ENCODE measurements around the gene SORL1-AS1.

Gene SORL1-AS1

DNA sequence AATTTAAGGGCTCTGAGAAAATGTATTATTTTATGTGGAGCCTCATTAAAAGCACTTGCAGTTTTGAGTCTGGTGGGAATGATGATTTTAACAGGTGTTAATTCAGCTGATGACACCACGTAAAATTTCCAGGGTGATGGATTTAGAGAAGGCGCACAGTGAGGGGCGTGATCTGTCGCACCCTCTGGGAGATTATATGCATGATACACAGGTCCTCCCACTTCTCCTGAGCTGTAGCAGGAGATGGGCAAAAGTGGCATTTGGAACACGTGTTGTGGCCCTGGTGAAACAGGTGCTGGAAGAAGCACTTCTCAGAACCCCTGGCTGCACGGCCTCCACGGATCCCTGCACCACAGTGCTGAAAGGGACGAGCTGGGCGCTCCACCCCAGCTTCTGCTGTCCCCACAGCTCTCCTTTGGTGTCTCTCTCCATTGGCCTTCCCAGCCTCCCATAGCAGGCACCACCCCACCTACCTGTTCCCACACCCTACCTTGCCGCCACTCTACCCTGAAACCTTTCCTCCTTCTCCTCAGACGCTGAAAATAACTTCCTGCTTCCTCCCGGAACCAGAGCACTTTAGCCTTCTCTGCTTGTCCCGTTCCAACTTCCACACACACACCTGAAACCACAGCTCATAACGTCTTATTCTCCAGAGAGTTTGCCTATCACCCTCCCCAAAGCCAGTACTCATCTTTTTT is 7.5 kb downstream of the SORL1-AS1 start:
- no peaks in the 10 kb centered on the region for H3K9me3 ChIP-seq (ENCODE audit: control insufficient read depth in 3 of 3, low read length in 3 of 3)
- H3K4me1 ChIP-seq (ENCODE audit: control insufficient read depth in 3 of 3, insufficient read depth in 3 of 3, low read length in 3 of 3) = peaks cover 0 to 3% (median 0%) of the 10 kb centered on the region in 3 donors
- H3K4me3 ChIP-seq (ENCODE audit: low read length in 3 of 3) = no peak overlapping the region
- H3K36me3 ChIP-seq (ENCODE audit: control insufficient read depth in 3 of 3, insufficient read depth in 3 of 3, low read length in 3 of 3) = no peaks in the 10 kb centered on the region
- peaks cover 0 to 4% (median 4%) of the 10 kb centered on the region in 3 donors for H3K27me3 ChIP-seq (ENCODE audit: control insufficient read depth in 3 of 3, insufficient read depth in 3 of 3, low read length in 3 of 3)
- H3K27ac ChIP-seq (ENCODE audit: low read depth, low read length) = no peak overlapping the region
- H3K9ac ChIP-seq (ENCODE audit: low read depth in 1 of 3, low read length in 3 of 3) = no peak overlapping the region

DNA sequence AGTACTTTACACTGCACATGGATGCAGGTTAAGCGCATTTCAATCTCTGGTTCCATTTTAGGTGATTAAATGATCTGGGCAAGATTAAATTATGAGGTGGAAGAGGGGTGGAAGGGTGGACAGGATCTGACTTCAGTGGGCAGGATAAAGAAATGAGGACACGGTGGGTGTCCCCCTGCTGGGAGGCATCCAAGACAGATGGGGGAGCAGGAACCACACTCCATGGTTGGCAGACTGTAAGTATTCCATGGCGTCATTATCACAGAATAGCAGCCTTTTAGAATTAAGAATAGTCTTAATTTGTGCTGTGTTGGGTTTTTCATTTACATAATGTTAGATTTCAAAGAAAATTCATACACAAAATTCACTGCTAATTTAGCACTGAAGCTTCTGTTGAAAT is 8.2 kb downstream of the SORL1-AS1 start:
- H3K36me3 ChIP-seq (ENCODE audit: control insufficient read depth in 3 of 3, insufficient read depth in 3 of 3, low read length in 3 of 3) = no peaks in the 10 kb centered on the region
- no peak overlapping the region for H3K4me3 ChIP-seq (ENCODE audit: low read length in 3 of 3)
- H3K9ac ChIP-seq (ENCODE audit: low read depth in 1 of 3, low read length in 3 of 3) = no peak overlapping the region
- H3K27me3 ChIP-seq (ENCODE audit: control insufficient read depth in 3 of 3, insufficient read depth in 3 of 3, low read length in 3 of 3) = peaks cover 0 to 4% (median 4%) of the 10 kb centered on the region in 3 donors
- H3K4me1 ChIP-seq (ENCODE audit: control insufficient read depth in 3 of 3, insufficient read depth in 3 of 3, low read length in 3 of 3) = peaks cover 0 to 3% (median 0%) of the 10 kb centered on the region in 3 donors
- H3K9me3 ChIP-seq (ENCODE audit: control insufficient read depth in 3 of 3, low read length in 3 of 3) = no peaks in the 10 kb centered on the region
- H3K27ac ChIP-seq (ENCODE audit: low read depth, low read length) = no peak overlapping the region

- Histone ChIP-seq H3K9ac (ENCODE audit: low read depth in 1 of 3, low read length in 3 of 3) (no peak overlapping the region), H3K36me3 (ENCODE audit: control insufficient read depth in 3 of 3, insufficient read depth in 3 of 3, low read length in 3 of 3) (no peaks in the 10 kb centered on the region), H3K4me1 (ENCODE audit: control insufficient read depth in 3 of 3, insufficient read depth in 3 of 3, low read length in 3 of 3) (peaks cover 0 to 3% (median 0%) of the 10 kb centered on the region in 3 donors), H3K27me3 (ENCODE audit: control insufficient read depth in 3 of 3, insufficient read depth in 3 of 3, low read length in 3 of 3) (peaks cover 0 to 4% (median 4%) of the 10 kb centered on the region in 3 donors), H3K27ac (ENCODE audit: low read depth, low read length) (no peak overlapping the region), H3K4me3 (ENCODE audit: low read length in 3 of 3) (no peak overlapping the region), H3K9me3 (ENCODE audit: control insufficient read depth in 3 of 3, low read length in 3 of 3) (no peaks in the 10 kb centered on the region)
These were observed 9.0 kb downstream of the SORL1-AS1 start for GRCh38 chr11:121443688-121444275.

DNA sequence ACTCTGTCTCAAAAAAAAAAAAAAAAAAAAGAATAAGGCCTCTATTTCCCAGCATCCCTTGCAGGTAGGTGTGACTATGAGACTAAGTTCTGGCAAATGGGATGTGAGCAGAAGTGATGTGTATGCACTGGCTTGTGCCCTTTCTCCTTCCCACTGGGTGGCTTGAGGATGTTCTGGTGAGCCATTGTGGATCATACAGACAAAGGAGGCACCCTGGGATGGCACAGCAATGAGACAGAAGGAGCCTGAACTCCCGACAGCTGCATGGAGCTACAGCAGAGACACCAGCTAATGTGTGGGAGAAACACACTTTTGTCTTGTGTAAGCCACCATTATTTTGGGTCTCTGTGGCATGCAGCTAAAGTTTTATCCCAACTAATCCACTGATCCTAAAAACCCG is 11.2 kb downstream of the SORL1-AS1 start:
- H3K36me3 ChIP-seq (ENCODE audit: control insufficient read depth in 3 of 3, insufficient read depth in 3 of 3, low read length in 3 of 3) = no peaks in the 10 kb centered on the region
- peaks cover 0 to 4% (median 4%) of the 10 kb centered on the region in 3 donors for H3K27me3 ChIP-seq (ENCODE audit: control insufficient read depth in 3 of 3, insufficient read depth in 3 of 3, low read length in 3 of 3)
- H3K27ac ChIP-seq (ENCODE audit: low read depth, low read length) = no peak overlapping the region
- no peaks in the 10 kb centered on the region for H3K9me3 ChIP-seq (ENCODE audit: control insufficient read depth in 3 of 3, low read length in 3 of 3)
- H3K9ac ChIP-seq (ENCODE audit: low read depth in 1 of 3, low read length in 3 of 3) = no peak overlapping the region
- no peak overlapping the region for H3K4me3 ChIP-seq (ENCODE audit: low read length in 3 of 3)
- H3K4me1 ChIP-seq (ENCODE audit: control insufficient read depth in 3 of 3, insufficient read depth in 3 of 3, low read length in 3 of 3) = peaks cover 0 to 3% (median 0%) of the 10 kb centered on the region in 3 donors

GRCh38 chr11:121439759-121440158 is 13.0 kb downstream of the SORL1-AS1 start:
- no peak overlapping the region for H3K9ac ChIP-seq (ENCODE audit: low read depth in 1 of 3, low read length in 3 of 3)
- no peak overlapping the region for H3K4me3 ChIP-seq (ENCODE audit: low read length in 3 of 3)
- H3K4me1 ChIP-seq (ENCODE audit: control insufficient read depth in 3 of 3, insufficient read depth in 3 of 3, low read length in 3 of 3) = peaks cover 0 to 3% (median 0%) of the 10 kb centered on the region in 3 donors
- H3K36me3 ChIP-seq (ENCODE audit: control insufficient read depth in 3 of 3, insufficient read depth in 3 of 3, low read length in 3 of 3) = no peaks in the 10 kb centered on the region
- peaks cover 0 to 4% (median 2%) of the 10 kb centered on the region in 3 donors for H3K27me3 ChIP-seq (ENCODE audit: control insufficient read depth in 3 of 3, insufficient read depth in 3 of 3, low read length in 3 of 3)
- no peaks in the 10 kb centered on the region for H3K9me3 ChIP-seq (ENCODE audit: control insufficient read depth in 3 of 3, low read length in 3 of 3)
- H3K27ac ChIP-seq (ENCODE audit: low read depth, low read length) = no peak overlapping the region

- H3K4me3 ChIP-seq (ENCODE audit: low read length in 3 of 3) = no peak overlapping the region
- no peak overlapping the region for H3K27ac ChIP-seq (ENCODE audit: low read depth, low read length)
- no peaks in the 10 kb centered on the region for H3K9me3 ChIP-seq (ENCODE audit: control insufficient read depth in 3 of 3, low read length in 3 of 3)
- no peaks in the 10 kb centered on the region for H3K36me3 ChIP-seq (ENCODE audit: control insufficient read depth in 3 of 3, insufficient read depth in 3 of 3, low read length in 3 of 3)
- H3K9ac ChIP-seq (ENCODE audit: low read depth in 1 of 3, low read length in 3 of 3) = no peak overlapping the region
- H3K27me3 ChIP-seq (ENCODE audit: control insufficient read depth in 3 of 3, insufficient read depth in 3 of 3, low read length in 3 of 3) = peaks cover 0 to 4% (median 0%) of the 10 kb centered on the region in 3 donors
- peaks cover 0 to 3% (median 0%) of the 10 kb centered on the region in 3 donors for H3K4me1 ChIP-seq (ENCODE audit: control insufficient read depth in 3 of 3, insufficient read depth in 3 of 3, low read length in 3 of 3)
These were observed 13.4 kb downstream of the SORL1-AS1 start for GRCh38 chr11:121439337-121439736.

DNA sequence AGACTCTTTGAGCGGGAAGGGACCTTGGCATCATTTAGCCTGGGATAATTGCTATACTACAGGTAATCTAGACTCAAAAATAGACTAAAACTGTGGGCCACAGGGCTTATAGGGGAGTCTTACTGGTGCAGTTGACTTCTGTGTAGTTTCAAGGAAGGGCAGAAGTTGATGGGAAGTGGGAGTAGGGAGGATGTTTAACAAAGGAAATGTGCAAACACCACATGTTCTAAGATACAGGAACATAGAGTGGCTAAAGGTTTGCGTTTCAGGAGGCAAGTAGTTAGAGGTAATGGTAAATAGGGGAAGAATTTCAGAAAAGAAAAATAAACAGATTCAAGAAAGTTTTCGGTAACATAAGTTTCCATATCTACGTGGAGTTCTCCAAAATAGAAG is 15.1 kb downstream of the SORL1-AS1 start:
- H3K36me3 ChIP-seq (ENCODE audit: control insufficient read depth in 3 of 3, insufficient read depth in 3 of 3, low read length in 3 of 3) = no peaks in the 10 kb centered on the region
- H3K9ac ChIP-seq (ENCODE audit: low read depth in 1 of 3, low read length in 3 of 3) = no peak overlapping the region
- no peak overlapping the region for H3K4me3 ChIP-seq (ENCODE audit: low read length in 3 of 3)
- peaks cover 0 to 3% (median 0%) of the 10 kb centered on the region in 3 donors for H3K4me1 ChIP-seq (ENCODE audit: control insufficient read depth in 3 of 3, insufficient read depth in 3 of 3, low read length in 3 of 3)
- no peaks in the 10 kb centered on the region for H3K27me3 ChIP-seq (ENCODE audit: control insufficient read depth in 3 of 3, insufficient read depth in 3 of 3, low read length in 3 of 3)
- H3K9me3 ChIP-seq (ENCODE audit: control insufficient read depth in 3 of 3, low read length in 3 of 3) = no peaks in the 10 kb centered on the region
- no peak overlapping the region for H3K27ac ChIP-seq (ENCODE audit: low read depth, low read length)

DNA sequence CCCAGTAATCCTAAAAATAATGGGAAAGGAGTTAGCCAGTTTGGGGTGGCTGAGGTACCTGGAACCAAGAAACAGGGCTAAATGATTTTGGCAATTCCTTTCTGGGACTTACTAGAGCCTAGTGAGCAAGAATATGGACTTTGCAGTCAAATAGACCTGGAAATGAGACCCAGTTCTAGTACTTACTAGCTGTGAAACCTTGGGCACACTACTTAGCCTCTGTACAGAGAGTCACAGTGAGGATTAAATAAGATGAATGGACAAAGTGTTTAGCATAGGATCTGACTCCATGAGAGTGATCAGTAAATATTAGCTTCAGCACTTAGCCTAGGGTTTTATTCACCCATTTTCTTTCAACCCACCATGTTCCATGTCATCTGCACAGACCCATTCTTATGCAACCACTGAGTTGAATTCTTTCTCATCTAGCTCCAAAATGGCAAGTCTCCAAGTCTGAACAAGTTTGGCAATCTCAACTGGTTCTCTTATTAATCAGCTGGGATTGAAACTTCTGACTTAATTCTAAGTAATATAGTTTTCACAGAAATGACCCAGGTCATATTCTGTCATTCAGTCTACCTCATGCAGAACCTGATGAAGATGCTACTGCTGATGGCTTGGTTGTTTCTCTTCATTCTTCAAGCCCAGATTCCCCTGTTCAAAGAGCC is 15.6 kb downstream of the SORL1-AS1 start:
- no peak overlapping the region for H3K9ac ChIP-seq (ENCODE audit: low read depth in 1 of 3, low read length in 3 of 3)
- no peaks in the 10 kb centered on the region for H3K36me3 ChIP-seq (ENCODE audit: control insufficient read depth in 3 of 3, insufficient read depth in 3 of 3, low read length in 3 of 3)
- no peak overlapping the region for H3K4me3 ChIP-seq (ENCODE audit: low read length in 3 of 3)
- H3K27me3 ChIP-seq (ENCODE audit: control insufficient read depth in 3 of 3, insufficient read depth in 3 of 3, low read length in 3 of 3) = no peaks in the 10 kb centered on the region
- no peak overlapping the region for H3K27ac ChIP-seq (ENCODE audit: low read depth, low read length)
- no peaks in the 10 kb centered on the region for H3K9me3 ChIP-seq (ENCODE audit: control insufficient read depth in 3 of 3, low read length in 3 of 3)
- peaks cover 0 to 3% (median 0%) of the 10 kb centered on the region in 3 donors for H3K4me1 ChIP-seq (ENCODE audit: control insufficient read depth in 3 of 3, insufficient read depth in 3 of 3, low read length in 3 of 3)

DNA sequence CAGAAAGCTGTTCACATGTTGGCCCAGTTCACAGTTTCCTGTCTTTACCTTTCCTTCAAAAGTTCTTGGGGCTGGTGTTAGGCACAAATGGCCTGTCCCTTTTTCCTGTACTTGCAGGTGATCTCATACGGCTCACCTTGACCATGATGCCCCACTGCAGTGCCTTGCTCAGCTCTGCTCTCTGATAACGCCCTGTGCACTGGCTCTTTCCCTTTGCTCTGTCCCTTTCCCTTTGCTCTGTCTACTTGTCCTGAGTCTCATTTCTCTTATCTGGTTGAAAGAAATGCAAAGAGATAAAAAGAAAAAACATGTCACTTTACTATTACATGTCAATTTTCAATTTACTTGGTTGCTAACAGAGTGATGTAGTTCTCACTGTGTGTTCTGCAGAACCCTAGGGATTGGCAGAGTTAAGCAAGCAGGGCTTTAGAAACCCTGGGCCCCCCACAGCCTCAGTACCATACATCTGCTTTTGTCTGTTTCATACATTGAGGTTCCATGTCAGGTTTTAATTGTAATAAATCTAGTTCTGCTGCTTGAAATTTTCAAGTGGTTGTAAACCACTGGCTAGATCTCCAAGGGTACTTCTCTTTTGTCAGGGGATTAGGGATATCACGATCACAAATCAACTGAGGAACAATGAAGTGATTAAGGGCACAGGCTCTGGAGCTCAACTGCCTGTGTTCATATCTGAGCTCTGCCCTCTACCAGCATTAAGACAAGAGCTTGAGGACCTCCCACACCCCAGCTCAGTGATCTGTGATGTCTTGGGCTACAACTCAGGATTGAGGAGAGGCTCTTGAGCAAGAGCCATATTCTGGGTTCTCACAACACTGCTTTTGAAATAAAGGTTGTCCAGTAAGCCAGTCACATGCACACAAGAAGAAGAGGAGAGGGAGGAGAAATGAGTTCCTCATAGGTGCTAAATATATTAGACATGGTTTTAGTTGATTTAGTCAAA is 16.9 kb downstream of the SORL1-AS1 start:
- Histone ChIP-seq H3K36me3 (ENCODE audit: control insufficient read depth in 3 of 3, insufficient read depth in 3 of 3, low read length in 3 of 3) (no peaks in the 10 kb centered on the region), H3K27ac (ENCODE audit: low read depth, low read length) (no peak overlapping the region), H3K9me3 (ENCODE audit: control insufficient read depth in 3 of 3, low read length in 3 of 3) (no peaks in the 10 kb centered on the region), H3K9ac (ENCODE audit: low read depth in 1 of 3, low read length in 3 of 3) (no peak overlapping the region), H3K27me3 (ENCODE audit: control insufficient read depth in 3 of 3, insufficient read depth in 3 of 3, low read length in 3 of 3) (no peaks in the 10 kb centered on the region), H3K4me3 (ENCODE audit: low read length in 3 of 3) (no peak overlapping the region), H3K4me1 (ENCODE audit: control insufficient read depth in 3 of 3, insufficient read depth in 3 of 3, low read length in 3 of 3) (no peaks in the 10 kb centered on the region)
